GM19468 (cell line): ENCODE measurements around the gene NDRG3.
"Not testable (repeated sequence)": the region's sequence is repeated elsewhere in the genome, so short reads cannot be mapped to it uniquely, and the experiment has no call there.

Experiments used
- ATAC-seq: cut with Tn5 transposase; IDR thresholded peaks from one replicate; pipeline ENCODE4 v1.9.1; 2021; ENCODE audit warnings: mild to moderate bottlenecking, moderate library complexity, moderate number of reproducible peaks; ENCODE audit not compliant: unreplicated experiment; ENCODE audit errors: extremely low read depth

The NDRG3 gene

GRCh38 chr20:36709126-36709525 is 36.8 kb downstream of the NDRG3 start:
- no peak for ATAC-seq

GRCh38 chr20:36703530-36703929 is 42.4 kb downstream of the NDRG3 start:
- ATAC-seq: no peak

- no peak for ATAC-seq
These were observed 45.5 kb downstream of the NDRG3 start for GRCh38 chr20:36700438-36700837.

DNA sequence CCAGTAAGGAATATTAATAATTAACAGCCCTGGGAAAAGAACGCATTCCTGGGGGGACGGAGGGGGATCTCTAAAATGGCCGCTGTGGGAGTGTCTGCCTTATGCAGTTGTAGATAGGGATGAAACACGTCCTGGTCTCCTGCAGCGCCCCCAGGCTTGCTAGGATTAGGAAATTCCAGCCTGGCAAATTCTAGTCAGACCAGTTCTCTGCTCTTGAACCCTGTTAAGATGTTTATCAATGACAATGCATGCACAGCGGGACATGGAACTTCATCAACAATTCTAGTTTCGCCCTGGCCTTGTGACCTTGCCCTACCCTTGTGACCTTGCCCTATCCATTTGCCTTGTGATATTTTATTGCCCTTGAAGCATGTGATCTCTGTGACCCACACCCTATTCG is 50.4 kb downstream of the NDRG3 start:
- ATAC-seq: not testable (repeated sequence)

GRCh38 chr20:36688630-36689029 is 57.3 kb downstream of the NDRG3 start:
- no peak for ATAC-seq

DNA sequence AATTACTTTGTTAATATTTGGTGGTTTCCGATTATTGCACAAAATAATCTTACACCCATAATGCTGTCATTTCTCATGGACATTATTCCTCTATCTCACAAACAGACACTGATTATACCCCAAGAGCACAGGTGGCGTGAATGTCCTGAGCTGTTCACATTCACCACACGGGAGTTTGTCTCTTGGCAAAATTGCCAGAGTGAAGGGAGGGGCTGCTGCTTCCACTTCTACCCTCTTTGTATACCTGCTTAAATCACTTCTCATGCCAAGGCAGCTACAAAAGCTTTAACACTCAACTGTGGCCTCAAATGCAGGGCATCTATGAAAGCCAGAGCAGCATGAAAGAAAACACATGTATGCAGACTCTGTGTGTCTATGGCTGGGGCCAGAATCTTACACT is 58.0 kb downstream of the NDRG3 start:
- no peak for ATAC-seq

DNA sequence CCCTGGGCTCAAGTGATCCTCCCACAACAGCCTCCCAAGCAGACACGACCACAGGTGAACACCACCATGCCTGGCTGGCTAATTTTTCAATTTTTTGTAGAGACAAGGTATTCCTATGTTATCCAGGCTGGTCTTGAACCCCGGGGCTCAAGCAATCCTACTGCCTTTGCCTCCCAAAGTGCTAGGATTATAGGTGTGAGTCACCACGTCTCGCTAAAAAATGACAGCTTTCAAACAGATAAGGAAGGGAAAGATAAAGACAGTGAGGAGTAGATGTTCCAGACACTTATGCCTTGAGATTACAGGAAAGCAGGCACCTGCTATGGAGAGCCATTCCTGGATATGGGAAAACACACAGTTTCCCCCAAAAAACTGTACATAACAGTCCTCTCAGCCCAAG is 58.9 kb downstream of the NDRG3 start:
- ATAC-seq: no peak

DNA sequence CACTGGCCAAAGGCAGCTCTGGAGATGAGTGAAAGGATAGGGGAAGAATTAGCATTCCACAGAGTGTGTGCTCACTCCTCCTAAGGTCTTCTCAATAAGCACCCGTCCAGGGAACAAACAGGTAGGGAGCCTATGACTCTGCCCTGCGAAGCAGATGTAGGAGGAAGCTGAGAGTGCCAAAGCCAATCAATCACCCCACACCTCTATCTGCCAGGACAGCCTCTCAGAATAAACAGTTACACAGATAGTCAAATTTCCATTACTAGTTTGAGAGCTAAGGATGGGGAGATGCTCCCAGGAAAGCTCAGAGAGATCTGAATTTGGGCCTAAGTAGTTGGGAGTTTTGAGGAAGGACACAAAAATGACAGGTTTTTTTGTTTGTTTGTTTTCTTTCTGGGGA is 59.4 kb downstream of the NDRG3 start:
- no peak for ATAC-seq

- no peak for ATAC-seq
These were observed 61.1 kb downstream of the NDRG3 start for GRCh38 chr20:36684747-36685146.

DNA sequence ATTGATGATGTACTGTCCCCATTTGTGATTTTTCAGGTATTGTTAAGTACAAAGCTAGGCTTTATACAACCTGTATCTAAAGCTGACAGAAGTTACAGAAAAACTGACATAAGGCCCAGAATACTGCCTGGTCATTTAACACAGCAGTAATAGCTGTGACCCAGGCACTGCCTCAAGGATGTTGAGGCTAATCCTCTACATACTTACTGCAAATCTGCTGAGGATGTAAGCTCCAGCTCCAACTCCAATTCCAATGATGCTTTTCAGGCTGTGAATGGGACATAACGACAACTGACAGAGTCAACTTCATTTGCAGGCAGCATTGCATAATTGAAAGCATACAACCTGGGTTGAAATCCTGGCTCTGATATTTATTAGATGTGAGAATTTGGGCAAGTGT is 63.6 kb downstream of the NDRG3 start:
- ATAC-seq: no peak

DNA sequence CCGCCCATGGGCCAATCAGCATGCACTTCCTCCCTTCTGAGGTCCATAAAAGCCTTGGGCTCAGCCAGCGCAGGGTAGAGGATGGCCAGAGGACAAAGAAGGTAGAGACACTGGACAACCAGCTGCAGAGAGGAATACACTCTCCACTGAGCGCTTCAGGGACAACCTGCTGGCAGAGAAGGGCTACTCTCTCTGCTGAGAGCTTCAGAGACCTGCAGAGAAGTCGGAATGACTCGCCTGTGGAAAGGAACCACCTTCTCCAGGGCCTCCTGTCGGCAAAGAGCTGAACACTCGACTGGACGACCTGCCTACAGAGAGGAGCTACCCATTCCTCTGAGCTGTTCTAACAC is 68.5 kb downstream of the NDRG3 start:
- no peak for ATAC-seq

DNA sequence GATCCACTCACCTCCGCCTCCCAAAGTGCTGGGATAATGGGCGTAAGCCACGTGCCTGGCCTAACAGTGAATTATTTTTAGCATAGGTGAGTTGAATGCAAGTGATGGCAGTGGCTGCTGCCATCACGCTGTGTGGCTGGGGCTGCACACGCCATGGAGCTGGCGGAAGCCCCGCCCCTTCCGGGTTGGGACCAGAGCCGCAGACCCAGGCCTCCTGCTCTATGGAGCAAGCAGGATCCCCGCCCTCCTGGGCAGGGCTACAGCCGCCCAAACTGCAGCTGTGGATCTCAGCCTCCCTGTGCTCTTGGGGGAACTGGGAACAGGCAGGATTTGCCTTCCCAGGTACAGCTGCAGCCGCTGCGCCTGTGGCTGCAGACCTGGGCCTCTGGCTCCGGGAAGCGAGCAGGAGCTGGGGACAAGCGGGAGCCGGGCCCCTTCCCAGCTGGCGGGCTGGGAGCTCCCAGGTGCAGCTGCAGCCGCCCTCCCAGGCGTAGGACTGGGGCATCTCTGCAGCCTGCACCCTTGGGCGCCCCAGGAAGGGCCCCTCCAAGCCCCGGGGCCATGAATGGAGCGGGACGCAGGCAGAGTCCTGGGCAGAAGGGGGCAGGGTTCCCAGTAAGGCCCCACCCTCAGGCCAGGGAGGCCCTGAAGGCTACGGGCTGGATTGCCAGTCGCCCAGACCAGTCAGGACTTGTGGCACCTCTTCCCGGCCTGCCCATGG is 69.0 kb downstream of the NDRG3 start:
- no peak for ATAC-seq

DNA sequence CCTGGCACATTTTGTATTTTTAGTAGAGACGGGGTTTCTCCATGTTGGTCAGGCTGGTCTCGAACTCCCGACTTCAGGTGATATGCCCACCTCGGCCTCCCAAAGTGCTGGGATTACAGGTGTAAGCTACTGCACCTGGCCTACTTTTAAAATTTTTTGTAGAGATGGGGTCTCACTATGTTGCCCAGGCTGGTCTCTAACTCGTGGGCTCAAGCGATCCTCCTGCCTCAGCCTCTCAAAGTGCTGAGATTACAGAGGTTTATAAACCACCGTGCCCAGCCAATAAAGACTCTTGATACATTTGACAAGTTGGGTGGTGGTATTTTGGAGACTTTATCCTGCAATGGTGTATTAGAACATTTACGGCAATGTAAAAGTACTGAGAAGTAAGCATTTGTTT is 70.3 kb downstream of the NDRG3 start:
- not testable (repeated sequence) for ATAC-seq

GRCh38 chr20:36672991-36673390 is 72.9 kb downstream of the NDRG3 start:
- ATAC-seq: no peak

DNA sequence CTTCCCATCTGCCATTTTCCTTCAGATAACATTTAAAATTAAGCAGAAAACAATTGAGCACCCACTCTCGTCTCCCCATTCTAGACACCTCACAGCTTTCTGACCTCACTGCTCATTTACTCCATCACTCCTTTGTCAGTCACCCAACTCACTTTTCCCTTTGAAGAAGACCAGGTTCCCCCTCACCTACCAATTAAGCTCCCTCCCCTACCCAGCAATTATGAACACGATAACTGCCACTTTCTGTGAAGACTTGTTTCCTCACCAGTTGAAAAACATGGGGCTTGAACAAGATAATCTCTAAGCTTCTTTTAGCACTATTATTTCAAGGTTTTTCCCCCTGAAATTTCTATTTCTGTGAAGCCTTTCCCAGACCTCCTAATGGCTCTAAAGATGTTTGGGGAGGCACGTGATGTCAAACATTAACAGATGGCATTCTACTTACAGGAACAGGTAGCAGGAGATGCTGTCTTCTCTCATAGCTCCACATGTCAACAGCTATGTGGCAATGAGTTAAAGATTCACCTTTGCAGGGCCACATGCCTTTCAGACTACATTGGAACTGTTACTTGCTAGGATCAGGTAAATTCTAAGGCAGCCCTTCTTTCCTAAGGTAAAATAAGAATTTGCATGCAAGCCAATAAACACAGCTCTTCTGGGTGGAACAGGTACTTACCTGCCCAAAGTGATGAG is 75.1 kb downstream of the NDRG3 start:
- ATAC-seq: no peak

- no peak for ATAC-seq
These were observed 79.6 kb downstream of the NDRG3 start for GRCh38 chr20:36666181-36666740.

DNA sequence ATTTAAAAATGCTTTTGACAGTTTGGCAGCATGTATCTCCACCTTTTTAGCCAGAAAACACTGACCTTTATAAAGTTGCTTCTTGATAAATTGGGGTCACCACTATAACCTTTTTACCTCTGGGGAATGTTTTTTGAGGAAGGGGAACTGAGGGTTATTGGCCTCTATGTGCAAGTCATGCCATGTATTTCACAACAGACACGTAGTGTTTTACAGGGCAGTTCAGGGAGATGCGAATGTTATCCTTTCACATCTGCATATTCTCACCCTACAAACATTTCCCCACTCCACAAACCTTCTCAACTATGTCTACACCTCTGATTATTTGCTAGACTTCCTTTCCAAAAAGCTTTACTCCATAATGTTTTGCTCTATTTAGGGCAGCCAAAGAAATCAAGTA is 82.9 kb downstream of the NDRG3 start:
- ATAC-seq: no peak

- no peak for ATAC-seq
These were observed 87.6 kb downstream of the NDRG3 start for GRCh38 chr20:36658300-36658699.

- ATAC-seq: no peak
These were observed 89.2 kb downstream of the NDRG3 start for GRCh38 chr20:36656733-36657132.

- no peak for ATAC-seq
These were observed 90.9 kb downstream of the NDRG3 start for GRCh38 chr20:36655004-36655403.

GRCh38 chr20:36654506-36654905 is 91.4 kb downstream of the NDRG3 start:
- no peak for ATAC-seq

GRCh38 chr20:36653456-36653855 is 92.4 kb downstream of the NDRG3 start:
- ATAC-seq: no peak
